ENCODE measurements around the gene ENO4. TPM values are rescaled to one million over a fixed set of nuclear protein-coding genes. Genes with fewer than 3 reads are reported as not detected.

The ENO4 gene
- total RNA-seq, 1 experiment from 2014 or later, result under 0.01 TPM

- DNase-seq (ENCODE audit: low read depth), result no peak
Measured at GRCh38 chr10:116913695-116914094, 64.4 kb downstream of the ENO4 start.

DNA sequence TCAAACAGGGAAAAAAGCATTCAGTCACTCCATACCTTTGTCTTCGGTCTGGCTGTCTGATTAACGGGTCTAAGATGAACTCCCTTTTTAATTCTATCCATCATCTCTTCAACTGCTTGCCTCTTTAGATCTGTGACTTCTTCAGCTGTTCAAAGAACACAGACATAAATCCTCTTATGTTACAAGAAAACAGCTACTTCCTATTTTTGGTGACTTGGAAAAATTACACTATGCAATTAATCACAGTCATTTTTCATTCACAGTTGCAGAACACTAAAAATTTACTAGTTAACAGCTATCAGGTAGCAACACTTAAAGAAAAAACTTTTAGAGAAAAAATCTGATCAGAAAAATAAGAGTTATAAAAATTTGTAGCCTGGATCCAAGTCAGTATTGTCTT lies 66.0 kb downstream of the ENO4 start:
- DNase-seq (ENCODE audit: low read depth), result no peak

- no peak for DNase-seq (ENCODE audit: low read depth)
Measured at GRCh38 chr10:116917481-116917880, 68.2 kb downstream of the ENO4 start.

GRCh38 chr10:116918583-116918982 lies 69.3 kb downstream of the ENO4 start:
- no peak for DNase-seq (ENCODE audit: low read depth)

GRCh38 chr10:116919164-116919563 lies 69.9 kb downstream of the ENO4 start:
- no peak for DNase-seq (ENCODE audit: low read depth)

DNA sequence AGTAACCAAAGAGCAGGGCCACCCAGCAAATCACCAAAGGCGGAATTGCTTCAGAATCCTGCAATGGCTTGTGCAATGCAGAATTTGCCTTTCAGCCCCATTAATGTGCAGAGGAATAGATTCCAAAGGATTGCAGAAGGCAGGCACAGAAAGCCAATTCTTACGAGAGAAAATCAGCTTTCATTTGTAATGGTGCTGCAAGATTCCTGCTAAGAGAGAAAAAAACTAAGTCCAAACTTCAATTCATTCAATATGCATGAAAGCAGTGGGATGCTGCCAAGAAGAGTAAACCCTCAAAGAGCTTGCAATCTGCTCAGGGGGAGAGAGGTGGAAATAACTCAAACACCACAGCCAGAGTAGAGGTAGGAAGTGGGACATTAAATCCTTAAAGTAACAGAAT lies 70.4 kb downstream of the ENO4 start:
- DNase-seq (ENCODE audit: low read depth), result no peak

- no peak for DNase-seq (ENCODE audit: low read depth)
Measured at GRCh38 chr10:116925056-116925455, 75.8 kb downstream of the ENO4 start.

- DNase-seq (ENCODE audit: low read depth), result no peak
Measured at GRCh38 chr10:116926426-116926825, 77.1 kb downstream of the ENO4 start.

- DNase-seq (ENCODE audit: low read depth), result no peak
Measured at GRCh38 chr10:116931806-116932205, 82.5 kb downstream of the ENO4 start.

Other genes with a start within 250 kb of the ENO4 start
- gene PNLIPRP2, start 228.5 kb upstream of the ENO4 start, total RNA-seq (2014; rRNA removed; shearing (Covaris generic)), result not detected in 2 replicates
- 4.9 and 11.0 TPM in 2 replicates for gene HSPA12A, start 106.9 kb upstream of the ENO4 start, total RNA-seq (2014; rRNA removed; shearing (Covaris generic))
- 4.0 and 4.6 TPM in 2 replicates for gene SHTN1, start 155.7 kb downstream of the ENO4 start, total RNA-seq (2014; rRNA removed; shearing (Covaris generic))

Data from Daoy (cell line).